ENCODE results near the gene DNAI2.

DNA sequence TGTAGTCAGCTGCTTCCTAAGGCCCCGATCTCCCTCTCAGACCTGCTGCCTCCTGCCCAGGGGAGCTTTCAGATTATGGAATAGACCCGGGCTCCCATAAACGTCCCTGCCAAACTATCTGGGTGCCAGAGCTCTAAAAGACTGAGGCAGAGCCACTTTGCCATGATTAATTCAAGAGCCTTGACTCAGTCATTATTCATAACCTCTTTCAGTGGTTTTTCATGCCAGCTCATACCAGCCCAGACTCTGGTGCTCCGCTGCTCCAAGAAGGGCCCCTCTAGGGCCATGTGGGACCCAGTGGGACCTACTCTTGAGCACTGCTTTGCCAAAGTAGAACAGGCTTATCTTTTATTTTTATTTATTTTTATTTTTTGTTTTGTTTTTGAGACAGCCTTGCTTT lies 23.9 kb downstream of the DNAI2 start:
- TF ChIP-seq POLR2A (IDR thresholded peaks at IDR 0.05), result no peak
- TF ChIP-seq, protein P1, sequence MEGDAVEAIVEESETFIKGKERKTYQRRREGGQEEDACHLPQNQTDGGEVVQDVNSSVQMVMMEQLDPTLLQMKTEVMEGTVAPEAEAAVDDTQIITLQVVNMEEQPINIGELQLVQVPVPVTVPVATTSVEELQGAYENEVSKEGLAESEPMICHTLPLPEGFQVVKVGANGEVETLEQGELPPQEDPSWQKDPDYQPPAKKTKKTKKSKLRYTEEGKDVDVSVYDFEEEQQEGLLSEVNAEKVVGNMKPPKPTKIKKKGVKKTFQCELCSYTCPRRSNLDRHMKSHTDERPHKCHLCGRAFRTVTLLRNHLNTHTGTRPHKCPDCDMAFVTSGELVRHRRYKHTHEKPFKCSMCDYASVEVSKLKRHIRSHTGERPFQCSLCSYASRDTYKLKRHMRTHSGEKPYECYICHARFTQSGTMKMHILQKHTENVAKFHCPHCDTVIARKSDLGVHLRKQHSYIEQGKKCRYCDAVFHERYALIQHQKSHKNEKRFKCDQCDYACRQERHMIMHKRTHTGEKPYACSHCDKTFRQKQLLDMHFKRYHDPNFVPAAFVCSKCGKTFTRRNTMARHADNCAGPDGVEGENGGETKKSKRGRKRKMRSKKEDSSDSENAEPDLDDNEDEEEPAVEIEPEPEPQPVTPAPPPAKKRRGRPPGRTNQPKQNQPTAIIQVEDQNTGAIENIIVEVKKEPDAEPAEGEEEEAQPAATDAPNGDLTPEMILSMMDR (IDR thresholded peaks at IDR 0.05 in 4 of 5, conservative IDR thresholded peaks at IDR 0.05 in 1 of 5), result no peak
